Measurements from ENCODE around the gene CFP.

Gene CFP

GRCh38 chrX:47597222-47597621, 32.5 kb downstream of the CFP start:
- no peak for DNase-seq

DNA sequence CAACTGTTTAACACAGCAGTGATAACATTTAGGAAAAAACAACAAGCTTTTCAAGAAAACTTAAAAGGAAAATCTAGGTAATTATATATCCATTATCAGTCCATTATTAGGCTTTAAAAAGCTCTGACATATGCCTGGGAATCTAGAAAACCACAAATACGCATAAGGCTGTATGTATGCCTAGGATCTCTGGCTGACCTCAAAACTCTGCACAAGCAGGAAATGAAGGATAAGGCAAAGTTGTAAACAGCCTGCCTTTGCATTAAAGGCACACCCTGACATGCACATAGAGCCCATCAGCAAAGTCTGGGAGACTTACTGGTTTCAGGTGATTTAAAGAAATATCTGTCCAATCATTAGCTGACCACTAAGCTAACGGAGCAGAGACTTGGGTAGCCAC, 33.5 kb downstream of the CFP start:
- DNase-seq, result no peak

- DNase-seq, result no peak
These were observed 33.9 kb downstream of the CFP start for GRCh38 chrX:47595716-47596251.

DNA sequence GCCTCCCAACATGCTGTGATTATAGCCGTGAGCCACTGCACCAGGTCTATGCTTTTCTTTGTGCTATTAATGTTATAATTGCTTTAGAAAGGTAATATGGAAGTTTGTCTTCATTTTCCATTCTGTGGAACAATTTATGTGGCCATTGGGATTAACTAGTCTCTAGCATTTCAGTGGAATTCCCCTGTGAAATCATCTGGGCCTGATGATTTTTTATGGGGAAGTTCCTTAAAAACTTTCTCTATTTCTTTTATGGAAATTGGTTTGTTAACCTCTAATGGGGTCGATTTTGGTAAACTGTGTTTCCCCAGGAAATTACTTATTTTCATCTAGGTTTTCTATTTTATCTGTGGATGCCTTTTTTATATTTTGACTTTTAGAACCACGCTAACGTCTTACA, 36.2 kb downstream of the CFP start:
- DNase-seq, result no peak

DNA sequence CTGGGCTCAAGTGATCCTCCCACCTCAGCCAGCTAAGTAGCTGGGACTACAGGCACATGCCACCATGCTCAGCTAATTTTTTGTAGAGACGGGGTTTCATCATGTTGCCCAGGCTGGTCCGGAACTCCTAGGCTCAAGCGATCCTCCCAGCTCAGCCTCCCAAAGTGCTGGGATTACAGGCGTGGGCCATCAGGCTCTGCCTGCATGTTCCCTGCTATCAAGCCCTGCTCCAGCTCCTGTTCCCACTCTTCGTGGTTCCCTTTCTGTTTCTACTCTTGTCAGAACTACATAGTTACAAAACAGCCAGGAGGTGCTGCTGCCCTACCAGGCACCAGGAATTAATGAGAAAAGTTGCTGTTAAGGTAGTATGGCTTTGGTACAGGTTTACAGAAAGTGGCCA, 38.7 kb downstream of the CFP start:
- DNase-seq, result no peak

DNA sequence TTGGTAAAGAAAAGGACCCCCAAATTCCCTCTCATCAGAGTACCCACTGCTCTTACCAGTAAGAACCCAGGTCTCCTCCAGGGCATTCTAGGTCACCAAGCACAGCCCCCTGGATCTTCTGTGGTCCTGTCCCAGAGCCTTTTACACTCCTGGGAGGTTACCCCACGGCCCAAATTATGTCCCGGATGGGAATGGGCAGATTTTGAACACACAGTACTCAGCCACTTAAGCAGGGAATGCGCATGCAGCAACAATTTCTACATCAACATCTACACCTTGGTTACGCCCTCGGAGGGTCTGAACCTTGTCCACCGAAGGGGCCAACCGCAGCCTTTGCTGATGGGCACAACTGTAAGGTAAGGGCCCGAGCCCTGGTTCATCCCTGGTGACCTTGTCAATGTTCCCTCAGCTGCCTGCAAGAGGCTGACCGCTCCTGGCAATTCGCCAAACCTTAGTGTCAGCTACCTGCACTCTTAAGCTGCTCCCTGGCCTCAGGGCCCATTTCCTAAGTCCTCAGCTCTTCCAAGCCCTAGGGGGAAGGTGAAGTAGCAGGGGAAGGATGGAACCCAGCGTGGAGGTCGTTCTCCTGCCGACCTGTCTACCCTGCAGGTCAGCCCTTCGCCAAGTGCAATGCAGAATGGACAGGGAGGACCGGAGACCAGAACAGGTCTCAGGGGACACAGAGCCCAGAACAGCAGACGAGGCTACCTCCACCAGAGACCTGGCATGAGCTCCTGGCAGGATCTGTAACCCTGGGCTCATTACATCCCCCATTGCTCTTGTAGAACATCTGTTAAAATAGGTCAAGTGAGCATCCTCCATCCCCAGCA, 41.6 kb downstream of the CFP start:
- no peak for DNase-seq

DNA sequence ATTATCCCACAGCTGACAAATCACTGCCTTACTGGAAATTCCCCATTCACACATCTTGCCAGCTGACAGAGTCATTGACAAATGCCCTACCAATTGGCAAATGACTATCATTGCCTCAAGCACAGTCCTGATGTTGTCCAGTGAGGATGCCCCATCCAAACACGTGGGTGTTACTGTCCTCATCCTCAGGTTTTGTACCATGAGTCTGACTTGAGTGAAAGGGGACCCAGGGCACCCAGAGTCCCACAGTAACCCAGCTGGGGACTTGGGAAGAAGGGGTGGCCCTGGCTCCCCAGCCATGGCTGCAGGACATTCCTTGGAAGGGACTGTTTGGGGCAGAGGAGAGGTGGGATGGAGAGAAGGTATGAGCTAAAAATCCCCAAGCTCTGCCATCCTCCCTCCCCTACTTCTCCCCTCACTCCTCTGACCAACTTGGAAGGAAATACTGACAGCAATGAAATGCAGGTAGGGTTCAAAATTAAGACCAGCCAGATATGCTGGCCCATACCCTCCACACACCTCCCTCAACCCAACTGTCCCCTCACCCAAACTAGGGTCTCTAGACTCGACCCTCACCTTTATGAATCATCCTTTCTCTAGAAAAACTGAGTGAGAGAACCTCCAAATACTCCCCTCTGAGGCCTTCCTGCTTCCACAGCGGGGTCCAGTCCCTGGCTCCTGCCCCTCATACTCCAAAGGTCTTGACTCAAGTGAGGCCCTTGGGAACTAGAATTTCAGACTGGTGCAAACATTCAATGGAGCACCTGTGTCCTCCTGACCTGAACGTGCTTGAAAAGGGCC, 42.4 kb downstream of the CFP start:
- DNase-seq, result no peak

DNA sequence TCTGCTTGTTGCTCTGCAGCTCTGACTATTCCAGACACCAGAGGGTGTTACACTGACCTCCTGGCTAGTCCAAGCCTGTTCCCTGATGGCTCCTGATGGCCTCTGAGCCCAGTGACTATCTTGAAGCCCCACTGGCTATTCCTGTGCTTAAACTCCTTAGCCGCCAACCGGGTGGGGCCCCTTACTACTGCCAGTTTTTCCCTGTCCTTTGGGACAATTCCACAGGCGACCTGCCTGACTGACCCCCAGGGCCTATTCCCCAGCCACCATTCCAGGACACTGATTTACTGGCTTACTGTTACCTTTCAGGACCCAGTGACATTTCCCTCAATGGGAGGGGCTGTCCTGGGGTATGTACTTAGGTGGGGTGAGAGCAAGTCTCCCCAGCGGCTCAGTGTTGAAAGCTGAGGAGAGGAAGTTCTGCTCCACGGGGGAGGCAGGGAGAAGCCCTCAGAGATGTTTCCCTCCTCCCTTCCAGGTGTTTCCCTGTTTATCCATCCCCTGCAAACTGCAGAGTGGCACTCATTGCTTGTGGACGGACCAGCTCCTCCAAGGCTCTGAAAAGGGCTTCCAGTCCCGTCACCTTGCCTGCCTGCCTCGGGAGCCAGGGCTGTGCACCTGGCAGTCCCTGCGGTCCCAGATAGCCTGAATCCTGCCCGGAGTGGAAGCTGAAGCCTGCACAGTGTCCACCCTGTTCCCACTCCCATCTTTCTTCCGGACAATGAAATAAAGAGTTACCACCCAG, 43.5 kb downstream of the CFP start:
- DNase-seq, result no peak

GRCh38 chrX:47585273-47585672, 44.5 kb downstream of the CFP start:
- DNase-seq, result no peak

DNA sequence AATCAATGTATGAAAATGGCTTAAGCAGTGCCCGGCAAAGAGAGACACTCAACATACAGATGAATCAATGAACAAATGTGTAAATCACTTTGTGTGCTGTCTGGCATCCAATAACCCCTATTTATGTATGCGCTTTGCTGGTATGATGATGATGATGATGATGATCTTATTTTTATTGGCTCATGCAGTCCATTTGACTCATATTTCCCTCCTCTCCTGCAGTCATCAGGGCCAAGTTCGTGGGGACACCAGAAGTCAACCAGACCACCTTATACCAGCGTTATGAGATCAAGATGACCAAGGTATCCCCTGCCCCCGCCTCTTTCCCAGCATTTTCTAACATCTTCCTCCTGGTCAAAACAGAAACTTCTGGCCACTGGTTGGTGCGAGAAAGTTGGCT, 45.0 kb downstream of the CFP start:
- DNase-seq, result no peak

DNA sequence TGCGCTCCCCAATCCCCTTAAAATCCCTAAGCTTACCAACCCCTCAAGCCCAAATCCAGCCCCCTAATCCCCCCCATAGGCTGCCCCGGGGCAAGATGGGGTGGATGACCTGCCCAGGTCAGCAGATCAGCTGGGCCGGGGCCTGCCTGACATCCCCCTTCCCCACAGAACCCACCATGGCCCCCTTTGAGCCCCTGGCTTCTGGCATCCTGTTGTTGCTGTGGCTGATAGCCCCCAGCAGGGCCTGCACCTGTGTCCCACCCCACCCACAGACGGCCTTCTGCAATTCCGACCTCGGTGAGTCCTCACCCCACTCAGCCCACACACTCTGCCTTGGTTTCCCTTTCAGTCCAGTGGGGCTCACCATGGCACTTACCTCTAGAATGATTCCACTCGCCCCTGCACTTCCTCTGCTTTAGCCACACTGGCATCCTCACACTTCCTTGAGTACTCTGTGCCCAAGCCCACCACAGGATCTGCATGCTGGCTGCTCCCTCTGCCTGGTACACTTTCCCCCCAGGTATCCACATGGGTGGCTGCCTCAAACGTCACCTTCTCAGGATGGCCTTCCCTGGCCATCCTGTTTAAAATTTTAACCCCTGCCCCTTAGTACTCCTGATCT, 46.4 kb downstream of the CFP start:
- DNase-seq, result no peak

- peak; percentile 81 to 86 for DNase-seq
These were observed 47.7 kb downstream of the CFP start, which contains the start of gene TIMP1 for GRCh38 chrX:47581731-47582647. TSS of gene TIMP1 (plus strand) at chrX:47582436. CDS start at chrX:47583416, 980 bp downstream.

DNA sequence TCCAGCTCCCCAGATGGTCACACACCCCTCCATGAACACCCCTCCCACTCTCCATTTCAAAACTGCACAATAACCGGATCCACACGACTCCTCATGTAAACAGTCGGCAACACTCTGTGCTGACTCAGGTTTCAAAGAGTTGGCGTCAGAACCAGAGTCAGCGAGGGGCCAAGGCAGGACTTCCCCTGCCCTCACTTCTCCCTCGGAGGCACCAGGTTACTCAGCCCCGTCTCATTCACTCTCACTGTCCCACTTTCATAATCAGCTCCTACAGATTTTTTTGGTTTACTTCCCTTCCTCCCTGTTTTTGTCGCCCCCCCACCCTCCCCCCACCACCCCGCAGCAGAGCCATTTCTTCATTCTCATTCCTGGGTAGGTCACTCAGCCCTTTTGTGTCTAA, 50.2 kb downstream of the CFP start:
- DNase-seq, result peak; percentile 18 to 69

DNA sequence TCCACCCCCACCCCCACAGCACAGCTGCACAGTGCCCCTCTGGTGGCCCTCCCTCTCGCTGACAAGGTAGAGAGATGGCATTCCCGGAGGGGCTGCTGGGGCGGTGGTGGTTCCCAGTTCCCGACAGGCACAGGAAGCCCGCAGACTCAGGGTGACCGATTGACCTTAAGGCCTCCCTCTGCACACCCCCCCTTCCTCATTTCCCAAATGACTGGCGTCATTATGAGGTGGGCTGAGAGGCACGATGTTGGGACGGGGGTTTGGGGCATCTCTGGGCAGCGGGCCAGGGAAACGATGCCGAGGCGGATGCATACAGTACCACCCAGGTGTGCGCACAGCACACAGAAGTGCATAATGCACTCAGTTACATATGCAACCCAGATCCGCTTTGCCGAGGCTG, 51.0 kb downstream of the CFP start:
- DNase-seq, result peak in 1 of 2 donors; percentile 36

DNA sequence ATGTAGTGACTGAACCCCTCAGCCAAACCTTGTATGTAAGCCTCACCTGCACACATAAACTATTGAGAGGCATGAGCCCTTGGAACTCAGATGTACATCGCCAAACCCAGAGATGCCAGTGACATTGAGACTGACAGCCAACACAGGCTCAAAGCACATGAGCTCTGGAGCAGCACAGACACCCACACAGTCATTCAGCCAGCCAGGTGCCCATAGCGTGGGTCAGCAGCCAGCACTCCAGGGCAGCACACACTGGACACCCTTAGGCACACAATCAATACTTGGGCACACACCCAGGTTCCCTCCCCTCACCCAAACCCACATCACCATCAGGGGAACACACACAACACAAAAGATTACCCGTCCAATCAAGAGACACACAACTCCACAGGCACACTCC, 51.8 kb downstream of the CFP start:
- no peak for DNase-seq

- DNase-seq, result no peak
These were observed 52.3 kb downstream of the CFP start for GRCh38 chrX:47577424-47577823.

GRCh38 chrX:47576021-47576898, 53.5 kb downstream of the CFP start:
- DNase-seq, result no peak

DNA sequence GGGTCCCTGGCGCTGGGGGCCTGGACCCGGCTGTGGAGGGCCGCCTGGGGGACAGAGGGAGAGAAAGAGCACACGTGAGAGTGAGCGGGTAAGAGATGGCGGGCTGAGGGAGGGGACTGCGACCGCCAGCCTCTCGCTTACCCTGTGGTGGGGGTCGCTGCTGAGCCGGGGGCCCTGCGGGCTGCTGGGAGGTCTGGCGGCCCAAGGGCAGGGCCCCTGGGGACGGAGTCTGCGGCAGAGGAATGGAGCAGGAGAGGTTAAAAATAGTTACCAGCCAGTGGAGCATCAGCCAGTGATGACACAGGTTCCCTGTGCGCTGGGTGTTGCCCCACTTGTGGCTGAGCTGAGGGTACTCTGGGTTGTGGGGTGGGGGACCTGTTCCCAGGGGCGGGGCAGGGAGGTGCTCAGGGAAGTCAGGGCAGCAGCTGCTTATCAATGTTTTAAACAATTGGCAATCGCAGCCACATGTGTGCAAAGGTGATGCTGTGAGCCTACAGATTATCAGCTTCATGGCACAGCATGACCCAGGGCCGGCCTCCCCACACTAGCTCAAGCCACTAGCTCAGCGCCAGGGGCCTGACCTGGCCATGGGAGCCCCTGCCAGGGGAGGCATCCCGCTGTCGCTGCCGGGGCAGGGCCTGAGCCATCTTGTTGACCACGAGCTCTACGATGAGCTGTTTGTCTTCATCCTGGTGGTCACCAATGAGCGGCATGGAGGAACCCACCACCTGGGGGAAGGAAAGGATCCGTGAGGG, 55.0 kb downstream of the CFP start:
- DNase-seq, result no peak

- DNase-seq, result no peak
These were observed 55.6 kb downstream of the CFP start for GRCh38 chrX:47574076-47574546.
